GM23248 (cell line): Measurements from ENCODE around the gene PLEKHM2. TPM values are rescaled to one million over a fixed set of nuclear protein-coding genes. Genes with fewer than 3 reads are reported as not detected.

ENCODE experiments used
- DNase-seq: peaks from one replicate; pipeline ENCODE4 v3.0.0-alpha.2; 2015
- H2AFZ ChIP-seq: fragments of 200-600 bp; sonication (generic); 2 replicates; pipeline ENCODE4 v1.6.1; 2016; ENCODE audit warnings: antibody characterized with exemption
- H3F3A ChIP-seq: fragments of 200-600 bp; sonication (generic); 2 replicates; pipeline ENCODE4 v1.6.1; 2016; ENCODE audit warnings: mild to moderate bottlenecking, antibody characterized with exemption, mixed run types; ENCODE audit not compliant: insufficient read depth
- H3K27ac ChIP-seq: fragments of 200-600 bp; sonication (generic); 2 replicates; pipeline ENCODE4 v1.5.1; 2016; ENCODE audit warnings: mild to moderate bottlenecking
- H3K27me3 ChIP-seq: fragments of 200-600 bp; sonication (generic); replicated peaks from 2 replicates; pipeline ENCODE4 v1.6.1; 2016; ENCODE audit warnings: mild to moderate bottlenecking; ENCODE audit not compliant: insufficient read depth
- H3K36me3 ChIP-seq: fragments of 200-600 bp; sonication (generic); 2 replicates; pipeline ENCODE4 v1.6.1; 2016; ENCODE audit warnings: low read depth, mild to moderate bottlenecking
- H3K4me1 ChIP-seq: fragments of 200-600 bp; sonication (generic); 2 replicates; pipeline ENCODE4 v1.6.1; 2016; ENCODE audit warnings: mild to moderate bottlenecking; ENCODE audit not compliant: insufficient read depth
- H3K4me2 ChIP-seq: fragments of 200-600 bp; sonication (generic); one replicate; pipeline ENCODE4 v1.6.1; 2016; ENCODE audit warnings: mild to moderate bottlenecking; ENCODE audit not compliant: unreplicated experiment
- H3K4me3 ChIP-seq: fragments of 200-600 bp; sonication (generic); 2 replicates; pipeline ENCODE4 v1.5.1; 2016; ENCODE audit warnings: mild to moderate bottlenecking
- H3K79me2 ChIP-seq: fragments of 200-600 bp; sonication (generic); 2 replicates; pipeline ENCODE4 v1.6.1; 2016; ENCODE audit warnings: mild to moderate bottlenecking; ENCODE audit not compliant: insufficient read depth
- H3K9ac ChIP-seq: fragments of 200-600 bp; sonication (generic); 2 replicates; pipeline ENCODE4 v1.6.1; 2016; ENCODE audit warnings: mild to moderate bottlenecking
- H3K9me2 ChIP-seq: fragments of 200-600 bp; sonication (generic); 2 replicates; pipeline ENCODE4 v1.6.1; 2016; ENCODE audit warnings: mixed run types, mild to moderate bottlenecking, moderate library complexity; ENCODE audit not compliant: insufficient read depth
- H3K9me3 ChIP-seq: fragments of 200-600 bp; sonication (generic); one replicate; pipeline ENCODE4 v1.6.1; 2017; ENCODE audit warnings: low read depth
- H4K20me1 ChIP-seq: fragments of 200-600 bp; sonication (generic); 2 replicates; pipeline ENCODE4 v1.6.0; 2016; ENCODE audit not compliant: insufficient read depth
- EZH2 ChIP-seq: fragments of 200-600 bp; sonication (generic); IDR thresholded peaks from 2 replicates; pipeline ENCODE4 v1.6.1; 2018; ENCODE audit warnings: antibody characterized with exemption, mild to moderate bottlenecking; ENCODE audit not compliant: insufficient read depth, poor library complexity, severe bottlenecking
- EZH2phosphoT487 ChIP-seq: fragments of 200-600 bp; sonication (generic); IDR thresholded peaks from 2 replicates; pipeline ENCODE4 v1.6.1; 2018; ENCODE audit warnings: antibody characterized with exemption, moderate library complexity, mild to moderate bottlenecking, low read depth; ENCODE audit not compliant: insufficient read depth
- WGBS, 2 experiments: methylation state at CpG; one replicate each; pipeline ENCODE4 v1.1.6; 2015 to 2017; ENCODE audit warnings: low lambda C conversion rate in 2 of 2, low coverage in 1 of 2; ENCODE audit errors: missing lambda C conversion rate in 2 of 2; 5-methylcytosine and 5-hydroxymethylcytosine counted together
- in situ Hi-C: fragments of 300-500 bp; cut with MboI; formaldehyde crosslinking; loops from 2 replicates; pipeline ENCODE4 v1.15.0; 2020
- polyA plus RNA-seq: library from polyadenylated mRNA; unstranded; fragments of >200 nt; fragmentation: Nextera tagmentation; extraction: Ambion mirVana; gene quantifications from 2 replicates; pipeline ENCODE4 v1.2.1, GENCODE V29; 2016
- total RNA-seq: library from RNA; depleted of rRNA; stranded (reverse); fragments of >200 nt; shearing (Covaris generic); gene quantifications from 2 replicates; pipeline ENCODE4 v1.2.3, GENCODE V29; 2014

PLEKHM2 gene
- total and polyA plus RNA-seq, 2 experiments from 2014 or later: 14.9 to 52.9 TPM

GRCh38 chr1:15730936-15731335, 46.8 kb downstream of the PLEKHM2 start:
- H3K27me3 ChIP-seq: no peaks in the 10 kb centered on the region
- H4K20me1 ChIP-seq: no peaks in the 10 kb centered on the region
- no peak overlapping the region for H3K4me3 ChIP-seq
- H3K4me2 ChIP-seq: no peak overlapping the region
- no peak overlapping the region for H3K27ac ChIP-seq
- no peak for DNase-seq
- H3K9me2 ChIP-seq: no peaks in the 10 kb centered on the region
- TF ChIP-seq EZH2: no peak
- no peak for TF ChIP-seq EZH2phosphoT487
- no peak overlapping the region for H2AFZ ChIP-seq
- H3K9me3 ChIP-seq: no peaks in the 10 kb centered on the region
- no peaks in the 10 kb centered on the region for H3F3A ChIP-seq
- WGBS, 2 experiments: 88 to 92% methylated on average over 14 to 16 of the region's 16 CpGs
- H3K79me2 ChIP-seq: no peaks in the 10 kb centered on the region
- H3K9ac ChIP-seq: no peak overlapping the region
- no peaks in the 10 kb centered on the region for H3K4me1 ChIP-seq
- no peaks in the 10 kb centered on the region; the same call in 1 of the 2 replicates for H3K36me3 ChIP-seq
- in situ Hi-C loops: no loop called here

- in situ Hi-C loops: no loop called here
- 92 to 93% methylated on average over 30 to 39 of the region's 39 CpGs for WGBS, 2 experiments
- H3K4me1 ChIP-seq: no peaks in the 10 kb centered on the region
- H3K9ac ChIP-seq: no peak overlapping the region
- no peaks in the 10 kb centered on the region for H3K9me2 ChIP-seq
- no peaks in the 10 kb centered on the region for H3K79me2 ChIP-seq
- H4K20me1 ChIP-seq: no peaks in the 10 kb centered on the region
- no peak overlapping the region for H2AFZ ChIP-seq
- no peak overlapping the region for H3K4me2 ChIP-seq
- H3K4me3 ChIP-seq: no peak overlapping the region
- no peaks in the 10 kb centered on the region for H3F3A ChIP-seq
- H3K27ac ChIP-seq: no peak overlapping the region
- no peak for DNase-seq
- no peaks in the 10 kb centered on the region for H3K27me3 ChIP-seq
- H3K9me3 ChIP-seq: no peaks in the 10 kb centered on the region
- no peaks in the 10 kb centered on the region; the same call in 1 of the 2 replicates for H3K36me3 ChIP-seq
- TF ChIP-seq EZH2phosphoT487: no peak
- TF ChIP-seq EZH2: no peak
These were observed 47.9 kb downstream of the PLEKHM2 start for GRCh38 chr1:15731735-15732685.

GRCh38 chr1:15732686-15733081, 48.6 kb downstream of the PLEKHM2 start:
- no peaks in the 10 kb centered on the region for H3F3A ChIP-seq
- no peak overlapping the region for H3K9ac ChIP-seq
- H3K9me3 ChIP-seq: no peaks in the 10 kb centered on the region
- in situ Hi-C loops: no loop called here
- no peaks in the 10 kb centered on the region for H3K27me3 ChIP-seq
- TF ChIP-seq EZH2 (no peak), EZH2phosphoT487 (no peak)
- no peak for DNase-seq
- no peak overlapping the region for H3K4me2 ChIP-seq
- H3K27ac ChIP-seq: no peak overlapping the region
- no peaks in the 10 kb centered on the region for H3K79me2 ChIP-seq
- no peaks in the 10 kb centered on the region for H3K9me2 ChIP-seq
- H2AFZ ChIP-seq: no peak overlapping the region
- no peaks in the 10 kb centered on the region; the same call in 1 of the 2 replicates for H3K36me3 ChIP-seq
- H3K4me1 ChIP-seq: no peaks in the 10 kb centered on the region
- H3K4me3 ChIP-seq: no peak overlapping the region
- WGBS, 2 experiments: 70 to 72% methylated on average over 7 of the region's 7 CpGs
- H4K20me1 ChIP-seq: no peaks in the 10 kb centered on the region

- Histone ChIP-seq H3K27ac (no peak overlapping the region), H3F3A (no peaks in the 10 kb centered on the region), H3K36me3 (no peaks in the 10 kb centered on the region; the same call in 1 of the 2 replicates), H3K4me1 (no peaks in the 10 kb centered on the region), H2AFZ (no peak overlapping the region), H3K27me3 (no peaks in the 10 kb centered on the region), H3K4me3 (no peak overlapping the region), H3K9me2 (no peaks in the 10 kb centered on the region), H3K9me3 (no peaks in the 10 kb centered on the region), H4K20me1 (no peaks in the 10 kb centered on the region), H3K79me2 (no peaks in the 10 kb centered on the region), H3K4me2 (no peak overlapping the region), H3K9ac (no peak overlapping the region)
- 90% methylated on average over 11 of the region's 11 CpGs for WGBS, 2 experiments
- no peak for TF ChIP-seq EZH2phosphoT487
- TF ChIP-seq EZH2: no peak
- in situ Hi-C loops: no loop called here
- DNase-seq: no peak
These were observed 49.2 kb downstream of the PLEKHM2 start for GRCh38 chr1:15733218-15733725.
